GM12891 (cell line): ENCODE data around the gene KCNK4.

Source experiments
- PAX5 ChIP-seq: IDR thresholded peaks from 2 replicates; pipeline ENCODE4 v1.6.1; 2011; ENCODE audit warnings: low read length, moderate library complexity, mild to moderate bottlenecking; ENCODE audit not compliant: insufficient read depth, severe bottlenecking
- POLR2A ChIP-seq: IDR thresholded peaks from 2 replicates; pipeline ENCODE4 v1.6.1; 2011; ENCODE audit warnings: low read depth, low read length, control low read depth
- POLR2AphosphoS5 ChIP-seq: IDR thresholded peaks from 2 replicates; pipeline ENCODE4 v1.6.1; 2011; ENCODE audit warnings: low read depth, low read length, control low read depth
- SPI1 ChIP-seq: IDR thresholded peaks from 2 replicates; pipeline ENCODE4 v1.6.1; 2011; ENCODE audit warnings: low read depth, low read length, control low read depth
- TAF1 ChIP-seq: IDR thresholded peaks from 2 replicates; pipeline ENCODE4 v1.6.1; 2011; ENCODE audit warnings: low read depth, low read length, control low read depth

- TF ChIP-seq POLR2AphosphoS5 (no peak), POLR2A (no peak), TAF1 (no peak), SPI1 (no peak), PAX5 (no peak)
Observed at GRCh38 chr11:64264371-64264852, 26.7 kb upstream of the KCNK4 start.
